ENCODE results near the gene LAX1.
"Not testable (repeated sequence)": the region's sequence is repeated elsewhere in the genome, so short reads cannot be mapped to it uniquely, and the experiment has no call there.

Gene LAX1

GRCh38 chr1:203769505-203770343, 4.7 kb downstream of the LAX1 start:
- DNase-seq: no peak

- DNase-seq: no peak
These were observed 6.9 kb downstream of the LAX1 start for GRCh38 chr1:203771901-203772301.

GRCh38 chr1:203772836-203773235, 7.9 kb downstream of the LAX1 start:
- no peak for DNase-seq

- DNase-seq: no peak
These were observed 11.7 kb downstream of the LAX1 start for GRCh38 chr1:203776636-203777035.

GRCh38 chr1:203777596-203777995, 12.6 kb downstream of the LAX1 start:
- no peak for DNase-seq

- no peak for DNase-seq
These were observed 13.2 kb downstream of the LAX1 start for GRCh38 chr1:203778146-203778545.

GRCh38 chr1:203778789-203779188, 13.8 kb downstream of the LAX1 start:
- DNase-seq: no peak

GRCh38 chr1:203781962-203782361, 17.0 kb downstream of the LAX1 start:
- DNase-seq: no peak

- DNase-seq: no peak
These were observed 25.0 kb downstream of the LAX1 start for GRCh38 chr1:203789966-203790365.

- no peak for DNase-seq
These were observed 26.5 kb downstream of the LAX1 start for GRCh38 chr1:203791498-203791897.

GRCh38 chr1:203792486-203792885, 27.5 kb downstream of the LAX1 start:
- DNase-seq: no peak

GRCh38 chr1:203793561-203793960, 28.6 kb downstream of the LAX1 start:
- not testable (repeated sequence) for DNase-seq

GRCh38 chr1:203794764-203795440, 29.9 kb downstream of the LAX1 start:
- no peak for DNase-seq

GRCh38 chr1:203795441-203796235, 30.7 kb downstream of the LAX1 start, which contains the start of the genes ZBED6 and ZC3H11A:
TSS of gene ZBED6 (plus strand) at chr1:203795623. CDS start at chr1:203797523, 1,900 bp downstream.
TSS of gene ZC3H11A (plus strand) at chr1:203795623. CDS start at chr1:203817071, 21,448 bp downstream.
- DNase-seq: peak; percentile 97 to 99

GRCh38 chr1:203796236-203796605, 31.2 kb downstream of the LAX1 start:
- peak; percentile 39 to 43 for DNase-seq

GRCh38 chr1:203797216-203797615, 32.2 kb downstream of the LAX1 start:
- DNase-seq: no peak

GRCh38 chr1:203797948-203798655, 33.1 kb downstream of the LAX1 start:
- no peak for DNase-seq

GRCh38 chr1:203799157-203799556, 34.2 kb downstream of the LAX1 start:
- DNase-seq: no peak

GRCh38 chr1:203799971-203800370, 35.0 kb downstream of the LAX1 start:
- DNase-seq: no peak

GRCh38 chr1:203805689-203806088, 40.7 kb downstream of the LAX1 start:
- DNase-seq: no peak

GRCh38 chr1:203807196-203807595, 42.2 kb downstream of the LAX1 start:
- no peak for DNase-seq

GRCh38 chr1:203813581-203814341, 48.8 kb downstream of the LAX1 start:
- DNase-seq: no peak

Measured in stimulated activated CD4-positive, alpha-beta T cell treated with anti-CD3 and anti-CD28 coated beads, Interleukin-2, amount 100 ng/mL, for 24 hours (primary cell).